ENCODE data around the gene CEP78.

DNA sequence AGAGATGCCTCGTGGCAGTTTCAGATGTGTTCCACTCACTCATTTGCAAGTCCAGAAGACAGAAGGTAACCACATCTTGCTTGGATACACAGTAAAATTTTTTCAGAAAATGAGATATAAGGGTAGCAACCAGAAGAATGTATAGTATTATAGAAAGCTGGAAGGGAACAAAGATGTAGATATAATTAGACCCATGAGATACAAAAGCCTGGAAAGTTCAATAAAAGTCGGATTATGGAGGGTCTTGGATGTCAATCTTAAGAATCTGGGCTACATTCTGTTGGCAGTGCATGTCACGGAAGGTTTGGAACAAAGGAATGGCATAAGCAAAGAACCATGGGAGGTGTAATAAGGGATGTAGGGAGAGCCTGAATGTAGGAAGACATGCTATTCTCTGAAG, 5.1 kb upstream of the CEP78 start:
- TF ChIP-seq, protein P1, sequence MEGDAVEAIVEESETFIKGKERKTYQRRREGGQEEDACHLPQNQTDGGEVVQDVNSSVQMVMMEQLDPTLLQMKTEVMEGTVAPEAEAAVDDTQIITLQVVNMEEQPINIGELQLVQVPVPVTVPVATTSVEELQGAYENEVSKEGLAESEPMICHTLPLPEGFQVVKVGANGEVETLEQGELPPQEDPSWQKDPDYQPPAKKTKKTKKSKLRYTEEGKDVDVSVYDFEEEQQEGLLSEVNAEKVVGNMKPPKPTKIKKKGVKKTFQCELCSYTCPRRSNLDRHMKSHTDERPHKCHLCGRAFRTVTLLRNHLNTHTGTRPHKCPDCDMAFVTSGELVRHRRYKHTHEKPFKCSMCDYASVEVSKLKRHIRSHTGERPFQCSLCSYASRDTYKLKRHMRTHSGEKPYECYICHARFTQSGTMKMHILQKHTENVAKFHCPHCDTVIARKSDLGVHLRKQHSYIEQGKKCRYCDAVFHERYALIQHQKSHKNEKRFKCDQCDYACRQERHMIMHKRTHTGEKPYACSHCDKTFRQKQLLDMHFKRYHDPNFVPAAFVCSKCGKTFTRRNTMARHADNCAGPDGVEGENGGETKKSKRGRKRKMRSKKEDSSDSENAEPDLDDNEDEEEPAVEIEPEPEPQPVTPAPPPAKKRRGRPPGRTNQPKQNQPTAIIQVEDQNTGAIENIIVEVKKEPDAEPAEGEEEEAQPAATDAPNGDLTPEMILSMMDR (IDR thresholded peaks at IDR 0.05), result no peak
- no peak for TF ChIP-seq POLR2A (IDR thresholded peaks at IDR 0.05)

Measured in right lobe of liver (tissue), 4 donors.